Astrocyte of the hippocampus (primary cell): ENCODE measurements around the gene CACNG5.

ENCODE experiments used
- DNase-seq: peaks from one replicate; pipeline ENCODE4 v3.0.0; 2011; ENCODE audit warnings: low read depth, low spot score

CACNG5 gene

GRCh38 chr17:66834919-66835454 lies at the start of gene CACNG5:
Gene CACNG5, plus strand, starts transcription at chr17:66835117. Its CDS starts 42,216 bp downstream, at chr17:66877333.
- DNase-seq = peak; percentile 23

GRCh38 chr17:66786107-66786506 lies 48.8 kb upstream of the CACNG5 start:
- no peak for DNase-seq

- DNase-seq = no peak
Observed at GRCh38 chr17:66787914-66788313, 47.0 kb upstream of the CACNG5 start.

GRCh38 chr17:66789093-66789492 lies 45.8 kb upstream of the CACNG5 start:
- DNase-seq = no peak

- DNase-seq = no peak
Observed at GRCh38 chr17:66789961-66790437, 44.9 kb upstream of the CACNG5 start.

- no peak for DNase-seq
Observed at GRCh38 chr17:66790501-66791061, 44.3 kb upstream of the CACNG5 start.

- no peak for DNase-seq
Observed at GRCh38 chr17:66791347-66791746, 43.6 kb upstream of the CACNG5 start.

- DNase-seq = no peak
Observed at GRCh38 chr17:66793814-66794213, 41.1 kb upstream of the CACNG5 start.

- DNase-seq = no peak
Observed at GRCh38 chr17:66795486-66795885, 39.4 kb upstream of the CACNG5 start.

GRCh38 chr17:66799849-66800537 lies 34.9 kb upstream of the CACNG5 start:
- DNase-seq = no peak

GRCh38 chr17:66803474-66803951 lies 31.4 kb upstream of the CACNG5 start:
- DNase-seq = no peak

- no peak for DNase-seq
Observed at GRCh38 chr17:66805567-66805966, 29.4 kb upstream of the CACNG5 start.

- no peak for DNase-seq
Observed at GRCh38 chr17:66807182-66807581, 27.7 kb upstream of the CACNG5 start.

GRCh38 chr17:66809408-66809807 lies 25.5 kb upstream of the CACNG5 start:
- DNase-seq = no peak

- DNase-seq = no peak
Observed at GRCh38 chr17:66810951-66811682, 23.8 kb upstream of the CACNG5 start.

GRCh38 chr17:66811683-66812054 lies 23.2 kb upstream of the CACNG5 start:
- no peak for DNase-seq

- DNase-seq = no peak
Observed at GRCh38 chr17:66812571-66812970, 22.3 kb upstream of the CACNG5 start.

GRCh38 chr17:66813296-66813695 lies 21.6 kb upstream of the CACNG5 start:
- no peak for DNase-seq

- no peak for DNase-seq
Observed at GRCh38 chr17:66814026-66814425, 20.9 kb upstream of the CACNG5 start.

- DNase-seq = no peak
Observed at GRCh38 chr17:66814570-66814969, 20.3 kb upstream of the CACNG5 start.

GRCh38 chr17:66817750-66818149 lies 17.2 kb upstream of the CACNG5 start:
- no peak for DNase-seq

- no peak for DNase-seq
Observed at GRCh38 chr17:66819466-66819865, 15.5 kb upstream of the CACNG5 start.
